ENCODE measurements around the gene KANK2. TPM values are rescaled to one million over a fixed set of nuclear protein-coding genes. Genes with fewer than 3 reads are reported as not detected.

The KANK2 gene
- total and polyA plus RNA-seq, 10 of the 15 experiments (the other 5 are each of a cell fraction or from before 2014, with no cell fraction given): 4.9 to 33.0 (median 21.0) TPM

DNA sequence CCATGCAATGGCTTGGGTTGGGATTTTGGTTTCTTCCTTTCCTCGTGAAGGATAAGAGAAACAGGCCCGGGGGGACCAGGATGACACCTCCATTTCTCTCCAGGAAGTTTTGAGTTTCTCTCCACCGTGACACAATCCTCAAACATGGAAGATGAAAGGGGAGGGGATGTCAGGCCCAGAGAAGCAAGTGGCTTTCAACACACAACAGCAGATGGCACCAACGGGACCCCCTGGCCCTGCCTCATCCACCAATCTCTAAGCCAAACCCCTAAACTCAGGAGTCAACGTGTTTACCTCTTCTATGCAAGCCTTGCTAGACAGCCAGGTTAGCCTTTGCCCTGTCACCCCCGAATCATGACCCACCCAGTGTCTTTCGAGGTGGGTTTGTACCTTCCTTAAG, 65.9 kb downstream of the KANK2 start:
- RAD21 ChIA-PET (ENCODE audit: unreplicated experiment): no interaction called here
- H4K20me1 ChIP-seq (ENCODE audit: control insufficient read depth, insufficient read depth): no peaks in the 10 kb centered on the region; the same call in 1 of the 2 replicates
- H3K9me3 ChIP-seq (replicated peaks; ENCODE audit: control insufficient read depth, insufficient read depth, low read length): no peaks in the 10 kb centered on the region; the same call in 2 of the 3 replicates
- H3K4me2 ChIP-seq (ENCODE audit: control insufficient read depth, insufficient read depth): no peak overlapping the region
- POLR2A ChIA-PET: no interaction called here
- DNase-seq (ENCODE audit: low read depth, low spot score) (no peak), FAIRE-seq (no peak), ATAC-seq (no peak)
- BruUV-seq (replicated peaks): TSS peak; percentile 69
- intact Hi-C loops (cut with micrococcal nuclease; ENCODE audit: unreplicated experiment): loop anchor here (1.0 to 5.0 kb wide), 2 partner anchors 95 to 189 kb away; no protein-coding TSS in a partner anchor
- H3K27me3 ChIP-seq (replicated peaks in 1 of 2; ENCODE audit: control insufficient read depth in 2 of 2, insufficient read depth in 2 of 2, low read length in 1 of 2): no peaks in the 10 kb centered on the region
- H3K4me3 ChIP-seq: no peak overlapping the region
- H3K4me1 ChIP-seq (ENCODE audit: control insufficient read depth, insufficient read depth, low read length): no peaks in the 10 kb centered on the region
- SMC1A ChIA-PET (ENCODE audit: uncharacterized antibody, unreplicated experiment): no interaction called here
- no peak overlapping the region for H3K9ac ChIP-seq (ENCODE audit: control insufficient read depth, insufficient read depth, low read length)
- no peaks in the 10 kb centered on the region for H3K79me2 ChIP-seq (ENCODE audit: control insufficient read depth, insufficient read depth, low read length)
- WGBS (ENCODE audit: insufficient coverage, insufficient replicate concordance, low lambda C conversion rate, missing lambda C conversion rate): 86% methylated on average over 7 of the region's 7 CpGs
- H3K36me3 ChIP-seq (ENCODE audit: control insufficient read depth in 2 of 2, insufficient read depth in 2 of 2, low read length in 1 of 2): peaks cover 33 to 41% of the 10 kb centered on the region in 2 experiments
- CTCF ChIA-PET: interaction anchor here (1.4 kb wide), 1 partner anchor 10 kb away, joined by 3 read pairs; no protein-coding TSS in a partner anchor
- TF ChIP-seq ZNF217 (IDR thresholded peaks at IDR 0.05): no peak
- no peak for TF ChIP-seq ZBTB33 (IDR thresholded peaks at IDR 0.05)
- TF ChIP-seq SMAD1 (IDR thresholded peaks at IDR 0.05; ENCODE audit: low read depth, partially characterized antibody): no peak
- no peak for TF ChIP-seq CTCF (IDR thresholded peaks at IDR 0.05 in 2 of 3, conservative IDR thresholded peaks at IDR 0.05 in 1 of 3; ENCODE audit: control insufficient read depth in 2 of 3, extremely low read depth in 1 of 3, insufficient read depth in 1 of 3, low read depth in 3 of 3, low read length in 3 of 3)
- TF ChIP-seq NR2F1 (conservative IDR thresholded peaks at IDR 0.05): no peak
- TF ChIP-seq, protein P1, sequence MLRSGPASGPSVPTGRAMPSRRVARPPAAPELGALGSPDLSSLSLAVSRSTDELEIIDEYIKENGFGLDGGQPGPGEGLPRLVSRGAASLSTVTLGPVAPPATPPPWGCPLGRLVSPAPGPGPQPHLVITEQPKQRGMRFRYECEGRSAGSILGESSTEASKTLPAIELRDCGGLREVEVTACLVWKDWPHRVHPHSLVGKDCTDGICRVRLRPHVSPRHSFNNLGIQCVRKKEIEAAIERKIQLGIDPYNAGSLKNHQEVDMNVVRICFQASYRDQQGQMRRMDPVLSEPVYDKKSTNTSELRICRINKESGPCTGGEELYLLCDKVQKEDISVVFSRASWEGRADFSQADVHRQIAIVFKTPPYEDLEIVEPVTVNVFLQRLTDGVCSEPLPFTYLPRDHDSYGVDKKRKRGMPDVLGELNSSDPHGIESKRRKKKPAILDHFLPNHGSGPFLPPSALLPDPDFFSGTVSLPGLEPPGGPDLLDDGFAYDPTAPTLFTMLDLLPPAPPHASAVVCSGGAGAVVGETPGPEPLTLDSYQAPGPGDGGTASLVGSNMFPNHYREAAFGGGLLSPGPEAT (IDR thresholded peaks at IDR 0.05; ENCODE audit: low read depth): no peak
- no peak for TF ChIP-seq SMC3 (IDR thresholded peaks at IDR 0.05; ENCODE audit: borderline replicate concordance, low read length)
- TF ChIP-seq, protein P2, sequence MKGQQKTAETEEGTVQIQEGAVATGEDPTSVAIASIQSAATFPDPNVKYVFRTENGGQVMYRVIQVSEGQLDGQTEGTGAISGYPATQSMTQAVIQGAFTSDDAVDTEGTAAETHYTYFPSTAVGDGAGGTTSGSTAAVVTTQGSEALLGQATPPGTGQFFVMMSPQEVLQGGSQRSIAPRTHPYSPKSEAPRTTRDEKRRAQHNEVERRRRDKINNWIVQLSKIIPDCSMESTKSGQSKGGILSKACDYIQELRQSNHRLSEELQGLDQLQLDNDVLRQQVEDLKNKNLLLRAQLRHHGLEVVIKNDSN (IDR thresholded peaks at IDR 0.05; ENCODE audit: borderline replicate concordance, extremely low read length, insufficient read depth, low read depth, low read length): no peak
- no peak for TF ChIP-seq BRCA1 (IDR thresholded peaks at IDR 0.05; ENCODE audit: low read depth, low read length)
- no peak for TF ChIP-seq SRF (IDR thresholded peaks at IDR 0.05; ENCODE audit: low read depth in 2 of 2, low read length in 2 of 2)
- no peak for TF ChIP-seq BHLHE40 (IDR thresholded peaks at IDR 0.05; ENCODE audit: borderline replicate concordance in 1 of 2, low read depth in 2 of 2, low read length in 1 of 2)
- TF ChIP-seq SIX5 (IDR thresholded peaks at IDR 0.05; ENCODE audit: low read depth, low read length, severe bottlenecking): no peak
- TF ChIP-seq EZH2 (IDR thresholded peaks at IDR 0.05; ENCODE audit: borderline replicate concordance, control insufficient read depth, low read depth, low read length): no peak
- TF ChIP-seq PAX8 (IDR thresholded peaks at IDR 0.05): no peak
- TF ChIP-seq MEF2B (IDR thresholded peaks at IDR 0.05; ENCODE audit: partially characterized antibody, poor library complexity, severe bottlenecking): no peak
- TF ChIP-seq IKZF1 (conservative IDR thresholded peaks at IDR 0.05): no peak
- no peak for TF ChIP-seq POLR2A (IDR thresholded peaks at IDR 0.05; ENCODE audit: low read depth, low read length)
- no peak for TF ChIP-seq HDAC2 (IDR thresholded peaks at IDR 0.05)
- no peak overlapping the region for H3K27ac ChIP-seq (ENCODE audit: control insufficient read depth, insufficient read depth)
- in situ Hi-C loops (cut with MboI): no loop called here
- H2AFZ ChIP-seq (ENCODE audit: control insufficient read depth, low read depth, low read length): no peak overlapping the region

All from GM12878 (cell line).